GM11168 (cell line): ENCODE measurements around the gene DEFB118.
"Not testable (repeated sequence)": the region's sequence is repeated elsewhere in the genome, so short reads cannot be mapped to it uniquely, and the experiment has no call there.

ENCODE experiments used
- in situ Hi-C: fragments of 300-500 bp; cut with MboI; formaldehyde crosslinking; loops from one replicate; pipeline ENCODE4 v1.12.0; 2022; ENCODE audit warnings: low sequenced_read_pairs; ENCODE audit not compliant: unreplicated experiment

DEFB118 gene, protein sequence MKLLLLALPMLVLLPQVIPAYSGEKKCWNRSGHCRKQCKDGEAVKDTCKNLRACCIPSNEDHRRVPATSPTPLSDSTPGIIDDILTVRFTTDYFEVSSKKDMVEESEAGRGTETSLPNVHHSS

GRCh38 chr20:31368301-31368700, at the start of gene DEFB118:
Gene DEFB118, plus strand, starts transcription at chr20:31368601. Its CDS starts 50 bp downstream, at chr20:31368651.
- in situ Hi-C loops = no loop called here

DNA sequence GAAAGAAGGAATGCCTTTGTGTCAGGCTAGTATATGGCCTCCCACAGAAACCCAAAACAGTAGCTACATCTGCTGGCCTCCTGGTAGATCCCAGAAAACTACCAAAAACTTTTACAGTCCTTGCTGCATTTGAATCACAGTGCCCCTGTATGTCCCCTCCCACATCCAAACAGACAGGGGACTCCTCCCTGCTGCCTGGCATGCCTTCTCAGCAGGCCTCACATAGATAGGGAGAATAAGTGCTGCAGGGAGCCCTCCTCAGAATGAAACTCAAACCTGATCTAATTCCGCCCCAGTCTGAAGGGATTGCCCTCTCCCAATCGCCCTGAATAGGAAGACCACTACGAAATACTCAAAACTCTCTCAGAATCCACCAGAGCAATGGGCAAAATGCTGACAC, 45.9 kb upstream of the DEFB118 start:
- in situ Hi-C loops = no loop called here

- in situ Hi-C loops = no loop called here
These were observed 37.5 kb upstream of the DEFB118 start for GRCh38 chr20:31330893-31331292.

DNA sequence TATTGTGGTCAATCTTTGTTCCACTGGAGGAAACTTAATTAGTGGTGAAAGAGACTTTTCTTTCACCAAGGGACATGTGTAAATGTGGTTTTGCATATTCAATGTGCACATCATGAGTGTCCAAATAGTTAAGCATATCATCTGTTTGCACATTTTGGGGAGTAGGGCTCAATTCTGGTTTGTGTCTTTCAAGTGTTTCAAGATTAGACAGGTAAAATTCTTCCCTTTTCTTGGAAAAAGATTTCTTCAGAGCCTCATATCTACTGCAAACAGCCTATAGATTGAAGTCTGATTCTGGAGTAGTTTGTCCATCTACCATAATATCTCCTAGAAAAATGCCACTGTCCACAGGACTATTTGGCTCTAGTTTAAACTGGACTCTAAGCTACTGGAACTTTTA, 26.9 kb upstream of the DEFB118 start:
- in situ Hi-C loops = no loop called here

- in situ Hi-C loops = no loop called here
These were observed 12.4 kb upstream of the DEFB118 start for GRCh38 chr20:31355981-31356380.

DNA sequence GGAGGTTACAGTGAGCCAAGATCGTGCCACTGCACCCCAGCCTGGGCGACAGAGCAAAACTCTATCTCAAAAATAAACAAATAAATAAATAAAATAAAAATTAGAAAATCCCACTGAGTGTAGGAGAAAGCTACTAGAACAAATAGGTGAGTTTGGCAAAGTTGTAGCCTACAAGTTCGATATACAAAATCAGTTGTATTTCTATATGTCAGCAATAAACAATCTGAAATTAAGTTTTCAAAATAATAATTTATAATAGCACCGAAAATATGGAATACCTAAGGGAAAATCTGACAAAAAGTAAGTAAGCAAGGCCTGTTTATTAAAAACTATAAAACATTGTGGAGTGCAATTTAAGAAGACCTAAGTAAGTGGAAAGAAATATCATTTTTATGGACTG, 5.1 kb upstream of the DEFB118 start:
- in situ Hi-C loops = no loop called here

- in situ Hi-C loops = not testable (repeated sequence)
These were observed 4.1 kb upstream of the DEFB118 start for GRCh38 chr20:31364272-31364671.

- in situ Hi-C loops = no loop called here
These were observed 5.9 kb downstream of the DEFB118 start for GRCh38 chr20:31374346-31374745.

DNA sequence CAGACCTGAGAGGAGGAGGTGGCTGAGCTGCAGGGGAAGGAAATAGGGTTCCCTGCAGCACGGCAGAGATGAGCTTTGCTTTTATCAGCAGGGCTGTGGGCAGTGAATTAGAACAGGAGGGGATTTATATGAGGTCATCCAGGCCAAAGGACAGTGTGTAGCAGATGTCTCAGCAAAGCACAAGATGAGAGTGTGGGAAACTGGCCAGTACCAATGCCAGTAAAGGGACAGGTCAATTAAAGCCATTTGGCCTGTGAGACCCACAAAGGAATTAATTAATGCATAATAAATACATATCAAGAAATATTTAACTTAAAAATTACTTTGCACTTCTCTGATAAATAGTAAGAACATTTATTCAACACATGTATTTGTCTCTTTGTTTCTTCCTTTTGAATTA, 22.1 kb downstream of the DEFB118 start, which contains the start of gene DEFB119:
Gene DEFB119 (minus strand): TSS at position 101 of the 400 bp plus-strand sequence. CDS start 107 bp downstream, outside the sequence.
- in situ Hi-C loops = no loop called here

- in situ Hi-C loops = no loop called here
These were observed 24.4 kb downstream of the DEFB118 start for GRCh38 chr20:31392836-31393235.

- in situ Hi-C loops = no loop called here
These were observed 26.5 kb downstream of the DEFB118 start for GRCh38 chr20:31394900-31395299.

DNA sequence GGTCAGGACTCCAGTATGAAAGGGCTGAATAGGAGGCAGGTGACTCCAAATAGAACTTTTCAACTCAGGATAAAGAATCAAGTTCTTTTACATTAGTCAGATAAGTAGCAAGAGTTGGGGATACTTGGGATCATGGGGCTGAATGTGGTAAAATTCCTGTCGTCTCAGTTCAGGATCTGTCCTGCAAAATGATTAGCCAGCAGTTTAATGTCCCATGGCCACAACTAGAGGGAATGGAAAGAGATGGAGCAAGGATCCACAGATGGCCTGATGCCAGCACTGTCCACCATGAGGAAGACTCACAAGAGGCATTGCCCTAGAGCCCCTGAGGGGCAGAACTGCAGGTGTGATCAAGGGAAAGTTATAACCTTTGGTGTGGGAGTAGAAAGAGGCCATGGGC, 35.5 kb downstream of the DEFB118 start:
- in situ Hi-C loops = no loop called here

GRCh38 chr20:31406115-31406514, 37.7 kb downstream of the DEFB118 start, which contains the start of gene DEFB121:
Gene DEFB121, minus strand, starts transcription at chr20:31406215. Its CDS starts 63 bp downstream, at chr20:31406152.
- in situ Hi-C loops = no loop called here

DNA sequence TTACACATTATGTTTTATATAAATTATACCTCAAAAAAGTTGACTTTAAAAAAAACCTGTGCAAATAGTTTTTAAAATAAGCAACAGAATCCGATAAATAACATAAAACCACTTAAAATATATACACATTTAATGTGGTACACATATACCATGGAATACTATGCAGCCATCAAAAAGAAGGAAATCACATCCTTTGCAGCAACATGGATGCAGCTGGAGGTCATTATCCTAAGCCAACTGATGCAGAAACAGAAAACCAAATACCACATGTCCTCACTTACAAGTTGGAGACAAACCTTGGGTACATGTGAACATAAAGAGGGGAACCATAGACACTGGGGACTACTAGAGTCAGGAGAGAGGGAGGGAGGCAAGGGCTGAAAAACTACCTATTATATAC, 41.6 kb downstream of the DEFB118 start:
- in situ Hi-C loops = no loop called here

- in situ Hi-C loops = no loop called here
These were observed 46.0 kb downstream of the DEFB118 start for GRCh38 chr20:31414381-31414780.

DNA sequence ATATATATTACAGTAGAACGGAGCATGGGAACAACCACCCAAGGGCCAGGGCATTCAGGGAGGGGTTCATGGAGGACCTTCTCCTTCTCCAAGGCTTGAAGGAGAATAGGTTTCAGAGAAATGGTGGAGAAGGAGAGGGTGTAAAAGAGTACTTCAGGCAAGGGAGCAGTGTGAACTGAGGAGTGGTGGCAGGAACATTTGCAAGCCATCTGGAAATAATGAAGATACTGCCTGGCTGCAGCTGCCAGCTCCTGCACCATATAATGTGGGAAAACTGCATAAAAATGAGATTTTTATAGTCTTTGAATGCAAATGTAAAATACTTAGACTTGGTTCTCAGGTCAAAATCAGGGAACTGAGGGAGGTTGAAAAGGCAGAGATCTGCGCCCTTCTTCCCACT, 47.3 kb downstream of the DEFB118 start:
- in situ Hi-C loops = no loop called here

DNA sequence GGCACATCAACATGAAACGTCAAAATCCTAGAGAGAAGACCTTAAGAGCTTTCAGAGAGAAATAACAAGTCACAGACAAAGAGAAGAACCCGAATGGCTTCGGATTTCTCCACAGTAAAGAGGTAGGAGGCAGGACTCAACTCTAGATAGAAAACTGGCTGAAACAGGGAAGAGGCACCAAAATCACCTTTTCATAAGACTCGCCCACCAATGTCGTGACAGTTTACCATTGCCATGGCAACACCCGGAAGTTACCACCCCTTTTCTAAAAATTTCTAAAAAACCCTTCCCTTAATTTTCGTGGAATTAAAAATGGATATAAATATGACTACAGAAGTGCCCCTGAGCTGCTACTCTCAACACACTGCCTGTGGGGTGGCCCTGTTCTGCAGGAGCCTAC, 49.9 kb downstream of the DEFB118 start:
- in situ Hi-C loops = no loop called here
